ENCODE data around the gene BTBD7.

DNA sequence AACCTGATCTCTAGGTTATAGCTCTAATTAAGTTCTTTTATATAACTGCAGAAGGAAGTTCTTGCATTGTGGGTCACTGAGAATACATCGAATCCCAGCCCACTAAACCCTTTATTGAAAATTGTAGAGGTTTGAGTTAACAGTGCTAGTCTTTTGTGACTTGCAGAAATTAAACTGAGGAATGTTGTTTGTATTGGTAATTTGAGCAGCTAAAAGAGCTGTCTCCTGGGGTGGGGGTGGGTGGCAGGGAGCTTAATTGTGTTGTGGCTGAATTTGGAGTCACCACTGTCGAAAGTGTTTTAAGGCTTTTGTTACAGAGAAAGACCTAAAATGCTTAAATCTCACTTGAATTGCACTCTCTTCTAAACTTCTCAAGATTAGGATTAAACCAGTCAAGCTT, 11.0 kb upstream of the BTBD7 start:
- TF ChIP-seq PATZ1 (CRISPR knock-in tag; IDR thresholded peaks at IDR 0.05; ENCODE audit: borderline replicate concordance) (no peak), CSDC2 (CRISPR knock-in tag; IDR thresholded peaks at IDR 0.05) (no peak), ZNF70 (CRISPR knock-in tag; IDR thresholded peaks at IDR 0.05) (no peak), TOX (CRISPR knock-in tag; IDR thresholded peaks at IDR 0.05; ENCODE audit: borderline replicate concordance) (no peak), CSRNP3 (CRISPR knock-in tag; IDR thresholded peaks at IDR 0.05) (no peak), ISL1 (CRISPR knock-in tag; IDR thresholded peaks at IDR 0.05) (no peak), ARNTL (CRISPR knock-in tag; IDR thresholded peaks at IDR 0.05; ENCODE audit: borderline replicate concordance, low read depth) (no peak), OSR1 (CRISPR knock-in tag; IDR thresholded peaks at IDR 0.05) (no peak)
- TF ChIP-seq, protein P1, sequence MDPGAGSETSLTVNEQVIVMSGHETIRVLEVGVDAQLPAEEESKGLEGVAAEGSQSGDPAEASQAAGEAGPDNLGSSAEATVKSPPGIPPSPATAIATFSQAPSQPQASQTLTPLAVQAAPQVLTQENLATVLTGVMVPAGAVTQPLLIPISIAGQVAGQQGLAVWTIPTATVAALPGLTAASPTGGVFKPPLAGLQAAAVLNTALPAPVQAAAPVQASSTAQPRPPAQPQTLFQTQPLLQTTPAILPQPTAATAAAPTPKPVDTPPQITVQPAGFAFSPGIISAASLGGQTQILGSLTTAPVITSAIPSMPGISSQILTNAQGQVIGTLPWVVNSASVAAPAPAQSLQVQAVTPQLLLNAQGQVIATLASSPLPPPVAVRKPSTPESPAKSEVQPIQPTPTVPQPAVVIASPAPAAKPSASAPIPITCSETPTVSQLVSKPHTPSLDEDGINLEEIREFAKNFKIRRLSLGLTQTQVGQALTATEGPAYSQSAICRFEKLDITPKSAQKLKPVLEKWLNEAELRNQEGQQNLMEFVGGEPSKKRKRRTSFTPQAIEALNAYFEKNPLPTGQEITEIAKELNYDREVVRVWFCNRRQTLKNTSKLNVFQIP (CRISPR knock-in tag; IDR thresholded peaks at IDR 0.05; ENCODE audit: borderline replicate concordance, low read depth) = no peak
- TF ChIP-seq, protein P2, sequence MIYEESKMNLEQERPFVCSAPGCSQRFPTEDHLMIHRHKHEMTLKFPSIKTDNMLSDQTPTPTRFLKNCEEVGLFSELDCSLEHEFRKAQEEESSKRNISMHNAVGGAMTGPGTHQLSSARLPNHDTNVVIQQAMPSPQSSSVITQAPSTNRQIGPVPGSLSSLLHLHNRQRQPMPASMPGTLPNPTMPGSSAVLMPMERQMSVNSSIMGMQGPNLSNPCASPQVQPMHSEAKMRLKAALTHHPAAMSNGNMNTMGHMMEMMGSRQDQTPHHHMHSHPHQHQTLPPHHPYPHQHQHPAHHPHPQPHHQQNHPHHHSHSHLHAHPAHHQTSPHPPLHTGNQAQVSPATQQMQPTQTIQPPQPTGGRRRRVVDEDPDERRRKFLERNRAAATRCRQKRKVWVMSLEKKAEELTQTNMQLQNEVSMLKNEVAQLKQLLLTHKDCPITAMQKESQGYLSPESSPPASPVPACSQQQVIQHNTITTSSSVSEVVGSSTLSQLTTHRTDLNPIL (CRISPR knock-in tag; IDR thresholded peaks at IDR 0.05; ENCODE audit: low read depth) = no peak
